Measurements from ENCODE around the gene IGFLR1.

GRCh38 chr19:35753634-35754369 is 11.6 kb upstream of the IGFLR1 start:
- TF ChIP-seq YY1 (IDR thresholded peaks at IDR 0.05; ENCODE audit: insufficient read depth, insufficient read length): no peak
- TF ChIP-seq ZNF274 (IDR thresholded peaks at IDR 0.05; ENCODE audit: low read depth, low read length): no peak
- no peak for TF ChIP-seq SUZ12 (IDR thresholded peaks at IDR 0.05; ENCODE audit: extremely low read depth, insufficient read depth, insufficient read length)
